Embryonic facial prominence (tissue), 1 donor: ENCODE data around the gene SEMA4A.

Source experiments
- DNase-seq: peaks from one replicate; pipeline ENCODE4 v3.0.0-alpha.2; 2016; ENCODE audit errors: extremely low spot score

The SEMA4A gene

GRCh38 chr1:156135930-156136871 is 17.2 kb upstream of the SEMA4A start:
- no peak for DNase-seq

DNA sequence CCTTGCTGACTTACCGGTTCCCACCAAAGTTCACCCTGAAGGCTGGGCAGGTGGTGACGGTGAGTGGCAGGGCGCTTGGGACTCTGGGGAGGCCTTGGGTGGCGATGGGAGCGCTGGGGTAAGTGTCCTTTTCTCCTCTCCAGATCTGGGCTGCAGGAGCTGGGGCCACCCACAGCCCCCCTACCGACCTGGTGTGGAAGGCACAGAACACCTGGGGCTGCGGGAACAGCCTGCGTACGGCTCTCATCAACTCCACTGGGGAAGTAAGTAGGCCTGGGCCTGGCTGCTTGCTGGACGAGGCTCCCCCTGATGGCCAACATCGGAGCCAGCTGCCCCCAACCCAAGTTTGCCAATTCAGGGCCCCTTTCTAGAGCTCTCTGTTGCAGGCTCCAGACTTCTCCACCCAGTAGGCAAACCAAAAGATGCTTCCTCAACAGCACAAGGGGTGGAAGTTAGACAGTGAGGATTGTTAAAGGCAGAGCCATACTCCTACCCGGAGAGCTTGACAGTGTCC is 16.4 kb upstream of the SEMA4A start:
- no peak for DNase-seq

GRCh38 chr1:156138458-156138867 is 14.9 kb upstream of the SEMA4A start:
- DNase-seq: no peak

DNA sequence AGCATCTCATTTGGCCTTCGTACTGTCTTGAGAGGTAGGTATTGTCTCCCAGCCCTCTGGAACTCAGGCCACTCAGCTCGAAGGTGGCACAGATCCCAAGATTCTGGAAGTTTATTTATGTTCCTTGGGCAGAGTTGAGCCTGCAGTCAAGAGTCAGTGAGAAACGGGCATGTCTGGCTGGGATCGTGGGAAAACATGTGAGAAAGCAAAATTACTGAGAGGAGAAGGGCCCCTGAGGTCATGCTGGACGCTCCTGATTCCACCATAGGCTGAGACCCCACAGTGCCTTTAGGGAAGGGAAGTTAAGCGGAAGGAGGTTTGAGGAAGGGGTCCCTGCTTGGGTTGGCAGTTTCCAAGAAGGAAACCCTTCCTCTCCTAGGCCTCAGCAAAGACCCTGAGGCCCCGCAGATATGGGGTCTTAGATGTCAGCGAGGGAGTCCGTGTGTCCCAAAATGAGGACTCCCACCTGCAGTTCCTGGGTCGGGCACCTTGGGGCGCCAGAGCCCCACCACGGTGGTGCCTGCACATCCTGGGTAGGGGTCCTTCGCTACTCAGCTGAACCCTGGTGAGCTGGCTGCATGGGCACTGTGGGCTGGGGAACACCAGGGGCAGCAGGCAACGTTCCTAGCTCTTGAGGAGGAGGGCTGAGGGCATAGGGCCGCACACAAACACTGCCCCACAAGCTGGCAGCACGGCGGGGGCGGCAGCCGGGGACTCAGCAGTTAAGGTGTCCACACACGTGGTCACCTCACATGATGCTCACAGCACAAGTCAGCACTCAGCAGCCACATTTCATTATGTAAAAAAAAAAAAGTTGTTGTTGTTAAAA is 12.3 kb upstream of the SEMA4A start:
- DNase-seq: peak; percentile 7

DNA sequence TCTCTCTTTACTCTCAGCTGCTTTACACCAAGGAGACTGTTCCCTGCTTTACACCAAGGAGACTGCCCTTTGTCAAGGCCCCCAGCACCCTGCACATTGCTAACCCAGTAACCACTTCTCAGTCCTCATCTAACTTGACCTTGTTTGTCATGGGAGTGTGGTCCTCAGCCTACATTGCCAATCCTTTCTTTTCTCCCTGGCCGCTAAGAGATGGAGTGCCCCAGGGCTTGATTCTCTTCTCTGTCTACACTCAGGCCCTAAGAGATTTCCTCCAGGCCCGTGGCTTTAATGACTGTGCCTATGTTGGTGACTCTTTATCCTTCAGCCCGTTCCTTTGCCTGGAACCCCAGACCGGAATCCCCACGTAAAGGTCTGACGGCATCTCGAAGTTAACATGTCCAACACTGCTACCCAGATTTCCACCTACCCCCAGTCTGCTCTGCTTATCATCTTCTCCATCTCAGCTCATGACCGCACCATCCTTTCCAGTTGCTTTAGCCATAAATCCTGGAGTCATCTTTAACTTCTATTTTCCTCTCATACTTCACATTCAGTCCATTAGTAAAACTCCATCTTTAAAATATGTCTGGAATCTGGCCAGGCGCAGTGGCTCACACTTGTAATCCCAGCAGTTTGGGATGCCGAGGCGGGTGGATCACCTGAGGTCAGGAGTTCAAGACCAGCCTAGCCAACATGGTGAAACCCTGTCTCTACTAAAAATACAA is 9.5 kb upstream of the SEMA4A start:
- DNase-seq: no peak

DNA sequence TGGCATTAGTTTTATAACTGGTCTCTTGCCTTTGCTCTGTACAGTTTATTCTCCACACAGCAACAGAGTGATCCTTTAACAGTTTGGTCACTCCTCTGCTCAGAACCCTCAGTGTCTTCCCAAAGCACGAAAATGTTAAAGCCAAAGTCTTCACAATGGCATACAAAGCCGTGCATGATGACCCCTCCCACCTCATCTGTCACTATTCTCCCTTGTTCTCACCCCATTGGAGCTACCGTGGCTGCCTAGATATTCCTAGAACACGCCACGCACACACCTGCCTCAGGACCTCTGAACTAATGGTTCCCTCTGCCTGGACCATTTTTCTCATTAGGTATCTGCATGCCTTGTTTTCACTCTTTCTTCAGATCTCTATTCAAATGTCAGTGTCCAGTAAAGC is 8.6 kb upstream of the SEMA4A start:
- no peak for DNase-seq

- no peak for DNase-seq
Observed at GRCh38 chr1:156145650-156146019, 7.8 kb upstream of the SEMA4A start.

DNA sequence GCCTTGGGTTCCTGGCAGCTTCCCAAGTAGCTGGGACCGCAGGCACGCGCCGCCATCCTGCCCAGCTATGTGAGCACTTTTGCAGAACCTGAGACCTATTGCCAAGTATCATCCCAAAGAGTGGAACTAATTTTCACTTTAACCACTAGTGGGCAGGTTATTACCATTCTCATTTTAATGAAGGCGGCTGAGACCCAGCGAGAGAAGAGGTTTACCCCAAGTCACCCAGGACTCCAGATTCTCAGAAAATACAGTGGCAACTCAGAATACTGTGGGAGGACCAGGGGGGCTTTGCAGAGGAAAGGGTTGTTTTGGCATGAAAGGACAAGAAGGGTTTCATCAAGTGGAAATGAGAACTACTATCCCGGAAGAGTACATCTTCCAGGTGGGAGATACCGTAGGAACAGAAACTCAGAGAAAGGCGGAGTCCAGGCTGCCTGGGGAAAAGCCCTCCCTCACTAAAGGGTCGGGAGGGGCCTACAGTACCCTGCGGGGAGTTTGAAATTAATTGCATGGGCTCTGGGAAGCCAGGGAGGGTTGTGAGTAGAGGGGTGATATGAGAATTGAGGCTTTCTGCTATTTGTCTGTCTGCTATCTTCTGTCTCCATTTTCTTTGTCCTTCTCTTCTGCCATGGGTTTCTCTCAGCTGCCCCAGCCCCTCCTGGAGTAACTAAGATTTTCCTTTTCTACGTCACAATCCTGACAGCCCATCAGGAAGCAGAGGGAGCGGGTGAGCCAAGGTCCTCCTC is 7.2 kb upstream of the SEMA4A start:
- no peak for DNase-seq

DNA sequence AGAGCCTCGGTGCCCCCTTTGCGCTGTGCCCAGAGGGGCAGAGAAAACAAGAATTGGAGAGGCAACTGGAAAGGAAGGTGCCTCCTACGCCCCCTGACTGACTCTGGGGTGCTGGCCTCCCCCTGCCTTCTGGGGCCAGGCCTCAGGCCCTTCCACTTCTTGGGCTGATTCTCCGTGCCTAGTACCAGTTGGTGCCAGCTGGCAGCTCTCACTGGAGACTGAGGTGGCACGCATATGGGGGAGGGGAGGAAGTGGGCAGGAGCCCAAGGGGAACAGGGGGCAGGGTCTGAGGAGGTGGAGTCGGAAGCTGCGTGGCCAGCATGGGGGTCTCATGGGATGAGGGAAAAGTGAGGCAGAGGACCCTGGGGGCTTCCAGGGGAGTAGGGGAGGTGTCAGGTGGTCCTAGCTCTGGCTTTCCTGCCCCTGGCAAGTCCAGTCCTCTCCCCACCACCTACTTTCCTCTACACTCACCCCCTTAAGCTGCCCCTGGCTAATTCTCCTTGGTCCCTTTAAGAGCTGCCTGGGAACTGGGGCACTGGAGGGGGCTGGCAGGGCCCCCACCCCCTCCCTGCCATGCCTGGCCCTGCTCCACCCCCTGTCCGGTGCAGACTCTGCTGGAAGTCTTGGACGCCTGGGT is 6.5 kb upstream of the SEMA4A start:
- no peak for DNase-seq

DNA sequence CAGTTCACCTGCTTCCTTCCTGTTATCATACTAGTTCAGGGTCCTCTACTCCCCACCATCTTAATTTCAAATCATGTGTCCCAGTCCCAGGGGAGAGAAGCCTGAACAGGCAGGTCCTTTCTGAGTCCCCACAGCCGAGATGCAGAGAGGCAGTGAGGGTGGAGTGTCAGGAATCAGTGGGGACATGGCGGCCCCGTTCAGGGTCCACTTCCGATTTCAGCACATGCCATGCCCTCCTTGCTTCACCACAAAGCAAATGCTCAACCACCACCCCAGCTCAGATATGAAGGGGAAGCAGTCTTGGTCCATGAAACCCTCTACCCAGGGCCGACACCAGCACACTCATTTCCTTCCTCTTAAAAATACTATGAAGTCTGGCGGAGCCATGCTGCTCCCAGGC is 5.2 kb upstream of the SEMA4A start:
- no peak for DNase-seq

- DNase-seq: no peak
Observed at GRCh38 chr1:156149374-156150332, 3.7 kb upstream of the SEMA4A start.

GRCh38 chr1:156150333-156151011 is 2.9 kb upstream of the SEMA4A start:
- DNase-seq: no peak

- no peak for DNase-seq
Observed at GRCh38 chr1:156151093-156151688, 2.2 kb upstream of the SEMA4A start.

DNA sequence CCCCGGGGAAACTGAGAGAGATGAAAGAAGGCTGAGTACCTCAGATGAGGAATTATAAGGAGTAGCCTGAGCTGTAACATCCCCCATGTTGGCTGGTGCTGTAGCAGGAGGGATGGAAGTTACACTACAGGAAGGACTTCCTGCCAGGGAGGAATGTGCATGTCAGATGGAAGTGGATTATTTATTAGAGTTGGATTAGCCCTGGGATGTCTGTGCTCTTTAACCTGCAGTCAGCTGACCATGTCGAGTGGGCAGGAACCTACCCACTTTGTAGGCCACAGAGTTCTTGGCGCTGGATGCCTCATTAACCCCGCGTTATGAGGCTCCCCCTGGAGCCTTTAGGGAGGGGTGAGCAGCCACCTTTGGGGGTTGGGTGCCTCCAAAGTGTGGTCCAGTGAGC is 757 bp upstream of the SEMA4A start:
- no peak for DNase-seq

GRCh38 chr1:156154317-156154749 is 948 bp downstream of the SEMA4A start:
- no peak for DNase-seq

- DNase-seq: no peak
Observed at GRCh38 chr1:156155756-156156510, 2.5 kb downstream of the SEMA4A start.

GRCh38 chr1:156157506-156157905 is 4.1 kb downstream of the SEMA4A start:
- DNase-seq: no peak

GRCh38 chr1:156157966-156158365 is 4.6 kb downstream of the SEMA4A start:
- DNase-seq: no peak
